Glutamatergic neuron (in vitro differentiated cells): ENCODE results near the gene CCN6. TPM values are rescaled to one million over a fixed set of nuclear protein-coding genes. Genes with fewer than 3 reads are reported as not detected.

Experiments
- DNase-seq: peaks from one replicate; pipeline ENCODE4 v3.0.0; 2022
- H3K27ac Mint-ChIP-seq: one replicate; pipeline ENCODE4 v1.8.0; 2020; ENCODE audit warnings: mild to moderate bottlenecking, mixed read lengths, inconsistent platforms; ENCODE audit not compliant: unreplicated experiment
- H3K27me3 Mint-ChIP-seq: one replicate; pipeline ENCODE4 v1.8.0; 2020; ENCODE audit warnings: mild to moderate bottlenecking, moderate library complexity, mixed read lengths, inconsistent platforms; ENCODE audit not compliant: unreplicated experiment
- H3K36me3 Mint-ChIP-seq: one replicate; pipeline ENCODE4 v1.8.0; 2020; ENCODE audit warnings: mild to moderate bottlenecking, mixed read lengths, inconsistent platforms; ENCODE audit not compliant: unreplicated experiment
- H3K4me1 Mint-ChIP-seq: one replicate; pipeline ENCODE4 v1.8.0; 2020; ENCODE audit warnings: mild to moderate bottlenecking, low read depth, mixed read lengths, inconsistent platforms; ENCODE audit not compliant: unreplicated experiment
- H3K4me3 Mint-ChIP-seq: one replicate; pipeline ENCODE4 v1.8.0; 2020; ENCODE audit warnings: mild to moderate bottlenecking, mixed read lengths, inconsistent platforms; ENCODE audit not compliant: unreplicated experiment
- H3K9me3 Mint-ChIP-seq: one replicate; pipeline ENCODE4 v1.8.0; 2020; ENCODE audit warnings: mild to moderate bottlenecking, moderate library complexity, mixed read lengths, inconsistent platforms; ENCODE audit not compliant: unreplicated experiment
- CTCF ChIP-seq: fragments of 200-600 bp; sonication (generic); IDR thresholded peaks from one replicate; pipeline ENCODE4 v1.5.0; 2021; ENCODE audit not compliant: partially characterized antibody, unreplicated experiment
- total RNA-seq: library from RNA; stranded (reverse); fragmentation: NEBNext Ultra II Directional; extraction: Animal tissue kit (Norgen Biotek cat#: 25700); gene quantifications from one replicate; pipeline ENCODE4 v1.2.1, GENCODE V29; 2021; ENCODE audit not compliant: unreplicated experiment

CCN6 gene
- total RNA-seq, 1 donor from 2014 or later: not detected

GRCh38 chr6:112085286-112086065 lies 31.6 kb downstream of the CCN6 start:
- no peak overlapping the region for H3K27ac Mint-ChIP-seq
- H3K9me3 Mint-ChIP-seq: peaks cover 2% of the 10 kb centered on the region
- DNase-seq: no peak
- no peaks in the 10 kb centered on the region for H3K4me1 Mint-ChIP-seq
- H3K36me3 Mint-ChIP-seq: no peaks in the 10 kb centered on the region
- no peaks in the 10 kb centered on the region for H3K27me3 Mint-ChIP-seq
- H3K4me3 Mint-ChIP-seq: peak overlapping the region; percentile 1
- no peak for TF ChIP-seq CTCF

GRCh38 chr6:112086744-112087135 lies 32.8 kb downstream of the CCN6 start:
- Mint-ChIP-seq H3K27me3 (no peaks in the 10 kb centered on the region), H3K4me3 (no peak overlapping the region), H3K27ac (no peak overlapping the region), H3K9me3 (peaks cover 2% of the 10 kb centered on the region), H3K36me3 (no peaks in the 10 kb centered on the region), H3K4me1 (no peaks in the 10 kb centered on the region)
- no peak for TF ChIP-seq CTCF
- no peak for DNase-seq

- Mint-ChIP-seq H3K27ac (no peak within 1 kb of the TSS), H3K4me1 (no peaks in the 10 kb centered on the region), H3K9me3 (peaks cover 2% of the 10 kb centered on the region), H3K36me3 (no peaks in the 10 kb centered on the region), H3K27me3 (no peaks in the 10 kb centered on the region), H3K4me3 (no peak within 1 kb of the TSS)
- no peak for TF ChIP-seq CTCF
- peak; percentile 92 for DNase-seq
Observed at GRCh38 chr6:112087136-112087911, 33.4 kb downstream of the CCN6 start, which contains the start of the genes FAM229B and TUBE1. TSS of gene FAM229B (plus strand) at chr6:112087591. CDS start at chr6:112099284, 11,693 bp downstream. TSS of gene TUBE1 (minus strand) at chr6:112087482. CDS start at chr6:112087434, 48 bp downstream.

- no peak for TF ChIP-seq CTCF
- Mint-ChIP-seq H3K27ac (no peak overlapping the region), H3K4me3 (no peak overlapping the region), H3K27me3 (no peaks in the 10 kb centered on the region), H3K36me3 (no peaks in the 10 kb centered on the region), H3K9me3 (peaks cover 2% of the 10 kb centered on the region), H3K4me1 (no peaks in the 10 kb centered on the region)
- DNase-seq: no peak
Observed at GRCh38 chr6:112087916-112088315, 34.0 kb downstream of the CCN6 start.

- H3K36me3 Mint-ChIP-seq: peaks cover 4% of the 10 kb centered on the region
- no peak for DNase-seq
- no peaks in the 10 kb centered on the region for H3K9me3 Mint-ChIP-seq
- TF ChIP-seq CTCF: no peak
- H3K4me3 Mint-ChIP-seq: no peak overlapping the region
- H3K4me1 Mint-ChIP-seq: no peaks in the 10 kb centered on the region
- H3K27me3 Mint-ChIP-seq: no peaks in the 10 kb centered on the region
- H3K27ac Mint-ChIP-seq: no peak overlapping the region
Observed at GRCh38 chr6:112096901-112097300, 43.0 kb downstream of the CCN6 start.
